ENCODE measurements around the gene FGFR4.

Gene FGFR4

DNA sequence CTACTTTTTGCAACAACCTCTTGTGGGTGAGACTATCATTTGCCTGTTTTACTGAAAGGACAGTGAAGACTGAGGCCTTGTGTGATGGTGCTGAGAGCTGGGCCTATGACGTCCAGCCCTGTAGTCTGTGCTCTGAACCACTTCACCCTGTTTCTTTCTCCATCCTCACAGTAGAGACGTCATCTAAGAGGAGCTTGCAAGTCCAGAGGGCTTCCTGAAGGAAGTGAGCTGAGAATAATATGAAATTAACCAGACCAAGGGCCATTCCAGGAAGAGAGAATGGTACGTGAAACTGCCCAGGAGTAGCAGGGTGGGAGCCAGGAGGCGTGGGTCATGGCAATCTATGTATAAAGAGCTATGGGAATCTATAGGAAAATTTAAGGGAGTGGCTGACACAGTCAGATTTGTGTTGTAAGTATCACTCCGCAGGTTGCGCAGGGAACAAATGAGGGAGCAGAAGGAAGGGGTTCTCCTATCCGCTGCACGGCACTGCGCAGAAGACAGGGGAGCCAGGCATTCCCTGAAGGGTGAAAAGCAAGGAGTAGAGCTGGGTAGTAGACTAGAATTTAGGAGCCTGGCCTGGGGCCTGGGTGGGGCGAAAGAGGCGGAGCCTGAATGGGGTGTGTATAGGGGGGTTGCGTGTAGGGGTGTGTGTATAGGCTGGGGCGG is 596 bp upstream of the FGFR4 start:
- no peak for DNase-seq

- DNase-seq = no peak
These were observed 787 bp downstream of the FGFR4 start for GRCh38 chr5:177087398-177088005.

GRCh38 chr5:177089127-177089526 is 2.4 kb downstream of the FGFR4 start:
- no peak for DNase-seq

DNA sequence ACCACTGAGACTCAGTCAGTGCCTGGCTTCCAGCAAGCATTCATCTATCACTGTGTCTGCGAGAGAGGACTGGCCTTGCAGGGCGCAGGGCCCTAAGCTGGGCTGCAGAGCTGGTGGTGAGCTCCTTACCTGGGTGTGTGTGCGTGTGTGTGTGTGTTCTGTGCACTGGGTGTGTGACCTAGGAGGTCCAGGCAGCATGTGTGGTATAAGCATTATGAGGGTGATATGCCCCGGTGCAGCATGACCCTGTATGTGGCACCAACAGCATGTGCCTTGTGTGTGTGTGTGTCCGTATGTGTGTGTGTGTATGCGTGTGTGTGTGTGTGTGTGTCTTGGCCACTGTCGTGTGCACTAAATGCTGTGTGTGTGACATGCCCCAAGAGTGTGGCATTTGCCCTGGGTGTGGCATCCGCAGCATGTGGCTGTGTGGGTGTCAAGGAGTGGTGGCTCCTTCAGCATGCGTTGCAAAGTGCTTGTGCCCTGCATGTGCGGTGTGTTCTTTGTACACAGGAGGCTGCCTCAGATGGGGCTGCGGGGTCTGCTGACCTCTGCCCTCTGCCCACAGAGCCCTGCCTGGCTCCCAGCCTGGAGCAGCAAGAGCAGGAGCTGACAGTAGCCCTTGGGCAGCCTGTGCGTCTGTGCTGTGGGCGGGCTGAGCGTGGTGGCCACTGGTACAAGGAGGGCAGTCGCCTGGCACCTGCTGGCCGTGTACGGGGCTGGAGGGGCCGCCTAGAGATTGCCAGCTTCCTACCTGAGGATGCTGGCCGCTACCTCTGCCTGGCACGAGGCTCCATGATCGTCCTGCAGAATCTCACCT is 3.3 kb downstream of the FGFR4 start:
- DNase-seq = no peak

GRCh38 chr5:177090813-177091212 is 4.1 kb downstream of the FGFR4 start:
- no peak for DNase-seq

GRCh38 chr5:177091232-177091631 is 4.5 kb downstream of the FGFR4 start:
- no peak for DNase-seq

GRCh38 chr5:177092178-177093081 is 5.7 kb downstream of the FGFR4 start:
- no peak for DNase-seq

DNA sequence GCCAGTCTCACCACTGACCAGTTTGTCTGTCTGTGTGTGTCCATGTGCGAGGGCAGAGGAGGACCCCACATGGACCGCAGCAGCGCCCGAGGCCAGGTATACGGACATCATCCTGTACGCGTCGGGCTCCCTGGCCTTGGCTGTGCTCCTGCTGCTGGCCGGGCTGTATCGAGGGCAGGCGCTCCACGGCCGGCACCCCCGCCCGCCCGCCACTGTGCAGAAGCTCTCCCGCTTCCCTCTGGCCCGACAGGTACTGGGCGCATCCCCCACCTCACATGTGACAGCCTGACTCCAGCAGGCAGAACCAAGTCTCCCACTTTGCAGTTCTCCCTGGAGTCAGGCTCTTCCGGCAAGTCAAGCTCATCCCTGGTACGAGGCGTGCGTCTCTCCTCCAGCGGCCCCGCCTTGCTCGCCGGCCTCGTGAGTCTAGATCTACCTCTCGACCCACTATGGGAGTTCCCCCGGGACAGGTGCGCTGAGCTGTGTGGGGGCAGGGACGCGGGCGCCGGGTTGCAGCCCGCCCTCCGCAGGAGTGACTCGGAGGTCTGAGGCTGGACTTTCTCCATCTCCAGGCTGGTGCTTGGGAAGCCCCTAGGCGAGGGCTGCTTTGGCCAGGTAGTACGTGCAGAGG is 6.5 kb downstream of the FGFR4 start:
- no peak for DNase-seq

DNA sequence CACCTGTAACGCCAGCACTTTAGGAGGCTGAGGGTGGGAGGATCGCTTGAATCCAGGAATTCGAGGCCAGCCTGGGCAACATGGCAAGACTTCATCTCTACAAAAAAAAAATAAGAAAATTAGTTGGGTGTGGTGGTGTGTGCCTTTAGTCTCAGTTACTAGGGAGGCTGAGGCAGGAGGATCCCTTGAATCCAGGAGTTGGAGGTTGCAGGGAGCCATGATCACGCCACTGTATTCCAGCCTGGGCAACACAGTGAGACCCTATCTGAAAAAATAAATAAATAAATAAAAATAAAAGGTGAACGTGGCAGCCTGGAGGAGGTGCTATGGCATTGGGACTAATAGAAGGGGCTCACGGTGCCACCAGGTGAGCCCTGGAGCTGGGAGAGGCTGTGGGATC is 7.1 kb downstream of the FGFR4 start:
- DNase-seq = no peak

DNA sequence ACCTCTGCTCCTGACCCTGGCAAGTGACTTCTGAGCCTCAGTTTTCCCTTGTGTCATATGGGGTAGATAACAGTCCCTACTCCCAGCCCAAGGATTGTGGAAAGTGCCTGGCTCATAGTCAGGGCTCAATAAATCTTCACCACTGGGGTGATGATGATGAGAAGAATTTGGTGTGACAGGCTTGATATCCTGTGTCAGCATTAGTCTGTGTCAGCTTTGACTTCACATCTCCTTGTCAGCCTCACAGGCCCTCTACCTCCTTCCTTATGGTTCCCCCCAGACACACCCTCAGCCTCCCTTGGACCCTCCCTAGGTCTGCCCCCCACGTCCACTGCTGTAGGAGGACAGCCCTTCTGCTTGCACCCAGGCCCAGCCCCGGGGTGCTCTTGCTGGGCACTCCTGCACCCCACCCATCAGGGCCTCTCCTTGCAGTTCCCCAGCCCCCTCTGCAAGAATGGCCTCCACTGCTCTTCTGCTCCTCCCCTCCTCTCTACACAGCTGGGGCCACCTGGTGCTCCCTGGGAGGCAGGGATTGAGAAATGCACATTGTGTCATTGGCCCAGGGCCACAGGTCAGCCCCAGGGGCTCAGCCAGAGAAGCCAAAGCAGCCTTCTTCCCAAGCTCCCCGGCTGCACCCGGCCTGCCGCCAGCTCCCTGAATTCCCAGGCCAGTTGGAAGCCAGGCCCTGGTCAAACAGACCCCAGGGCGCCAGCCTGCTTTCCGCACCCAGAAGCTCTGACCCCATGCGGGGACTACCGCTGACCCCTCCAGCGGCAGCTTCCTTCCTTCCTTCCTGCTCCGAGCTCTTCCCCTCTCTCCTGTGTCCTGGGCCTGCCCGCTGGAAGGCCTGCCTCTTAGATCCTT is 7.7 kb downstream of the FGFR4 start:
- no peak for DNase-seq

GRCh38 chr5:177095088-177095669 is 8.5 kb downstream of the FGFR4 start:
- no peak for DNase-seq

DNA sequence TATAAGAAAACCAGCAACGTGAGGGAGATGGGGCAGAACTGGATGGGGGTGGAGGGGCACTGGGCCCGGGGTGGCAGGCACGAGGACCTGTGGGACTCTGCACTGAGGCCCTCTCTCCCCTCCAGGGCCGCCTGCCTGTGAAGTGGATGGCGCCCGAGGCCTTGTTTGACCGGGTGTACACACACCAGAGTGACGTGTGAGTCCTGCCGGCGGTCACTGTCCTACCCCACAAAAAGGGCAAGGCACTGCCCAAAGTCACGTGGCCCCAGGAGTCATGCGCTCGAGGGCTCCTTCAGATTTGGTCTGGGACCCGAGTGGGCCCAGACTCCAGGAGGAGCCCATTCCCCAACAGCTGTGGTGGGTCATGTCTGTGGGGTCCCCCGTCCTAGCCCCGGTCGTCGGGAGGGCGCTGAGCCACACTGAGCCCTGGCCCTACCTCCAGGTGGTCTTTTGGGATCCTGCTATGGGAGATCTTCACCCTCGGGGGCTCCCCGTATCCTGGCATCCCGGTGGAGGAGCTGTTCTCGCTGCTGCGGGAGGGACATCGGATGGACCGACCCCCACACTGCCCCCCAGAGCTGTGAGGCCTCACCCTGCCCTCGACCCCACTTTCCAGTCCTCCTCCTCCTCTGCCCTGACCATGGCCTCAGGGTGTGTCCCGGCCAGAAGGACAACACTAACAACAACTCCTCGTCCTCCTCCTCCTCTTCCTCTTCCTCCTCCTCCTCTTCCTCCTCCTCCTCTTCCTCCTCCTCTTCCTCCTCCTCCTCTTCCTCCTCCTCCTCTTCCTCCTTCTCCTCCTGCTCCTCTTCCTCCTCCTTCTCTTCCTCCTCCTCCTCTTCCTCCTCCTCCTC is 9.7 kb downstream of the FGFR4 start:
- DNase-seq = no peak

GRCh38 chr5:177097016-177097985 is 10.6 kb downstream of the FGFR4 start:
- no peak for DNase-seq

DNA sequence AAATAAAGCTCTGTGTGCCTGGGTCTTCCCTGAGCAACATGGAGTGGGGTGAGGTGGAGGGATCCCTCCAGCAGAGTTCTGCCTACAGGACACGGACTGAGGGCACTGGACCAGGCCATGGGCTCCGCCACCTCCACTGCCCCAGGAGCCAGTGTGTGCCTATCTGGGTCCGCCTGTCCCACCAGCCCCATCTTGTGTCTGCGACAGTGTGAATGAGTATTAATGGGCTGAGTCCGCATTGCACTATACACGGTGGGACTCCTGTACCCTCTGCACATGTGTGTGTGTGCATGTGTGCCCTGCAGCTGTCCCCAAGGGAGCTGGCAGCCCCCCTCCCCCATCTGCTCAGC is 11.4 kb downstream of the FGFR4 start:
- DNase-seq = no peak

GRCh38 chr5:177098470-177099141 is 11.9 kb downstream of the FGFR4 start:
- no peak for DNase-seq

- DNase-seq = no peak
These were observed 12.8 kb downstream of the FGFR4 start for GRCh38 chr5:177099422-177100093.

- DNase-seq = no peak
These were observed 14.0 kb downstream of the FGFR4 start for GRCh38 chr5:177100714-177101121.
